MV-4-11 (cell line): ENCODE data around the gene CRK.

Experiments used
- DNase-seq: peaks from one replicate; lab custom pipeline; 2025; lab: John Stamatoyannopoulos, UW

The CRK gene

GRCh38 chr17:1455797-1456599, at the start of gene CRK:
TSS of gene CRK (minus strand) at chr17:1456232. CDS start at chr17:1456117, 115 bp downstream.
- peak; percentile 89 for DNase-seq

- DNase-seq, result no peak
These were observed 49.6 kb upstream of the CRK start for GRCh38 chr17:1505586-1505985.

GRCh38 chr17:1504866-1505265, 48.8 kb upstream of the CRK start:
- no peak for DNase-seq

DNA sequence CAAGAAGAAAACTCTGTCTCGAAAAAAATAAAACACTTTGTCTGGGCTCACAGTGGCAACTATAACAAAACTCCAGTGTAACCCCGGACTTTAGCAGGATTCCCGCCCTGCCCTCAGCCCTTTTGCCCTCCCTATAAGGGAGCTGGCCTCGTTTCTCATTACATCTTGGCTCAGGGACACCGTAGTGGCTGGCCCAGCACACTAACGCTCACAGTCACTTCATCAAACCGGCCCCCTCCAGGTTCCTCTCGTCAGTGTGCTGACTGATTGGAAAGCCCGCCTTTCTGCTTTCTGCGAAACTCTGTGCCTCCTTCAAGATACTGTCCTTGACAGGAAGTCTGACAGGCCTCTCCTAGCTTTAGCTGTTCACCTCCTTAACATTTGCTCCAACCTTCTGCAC, 47.7 kb upstream of the CRK start:
- DNase-seq, result no peak

DNA sequence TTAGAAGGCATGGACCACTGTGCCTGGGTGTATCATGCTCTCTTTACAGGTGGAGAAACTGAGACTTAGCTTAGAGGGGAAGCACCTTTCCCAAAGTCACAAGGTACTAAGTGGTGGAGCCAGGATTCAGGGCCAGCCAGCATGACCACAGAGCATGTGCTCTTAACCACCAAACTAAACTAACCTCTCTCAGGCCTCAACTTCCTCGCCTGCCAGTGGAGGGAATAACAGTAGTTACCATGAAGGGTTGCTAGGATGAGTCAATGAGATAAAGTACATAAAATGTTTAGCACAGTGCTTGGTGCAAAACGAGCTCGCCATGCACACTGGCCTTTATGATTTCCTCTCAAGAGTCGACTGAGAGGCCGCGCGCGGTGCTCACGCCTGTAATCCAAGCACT, 42.8 kb upstream of the CRK start:
- peak; percentile 77 for DNase-seq

- no peak for DNase-seq
These were observed 42.2 kb upstream of the CRK start for GRCh38 chr17:1498233-1498632.

- no peak for DNase-seq
These were observed 41.8 kb upstream of the CRK start for GRCh38 chr17:1497831-1498230.

- no peak for DNase-seq
These were observed 40.8 kb upstream of the CRK start for GRCh38 chr17:1496869-1497268.

DNA sequence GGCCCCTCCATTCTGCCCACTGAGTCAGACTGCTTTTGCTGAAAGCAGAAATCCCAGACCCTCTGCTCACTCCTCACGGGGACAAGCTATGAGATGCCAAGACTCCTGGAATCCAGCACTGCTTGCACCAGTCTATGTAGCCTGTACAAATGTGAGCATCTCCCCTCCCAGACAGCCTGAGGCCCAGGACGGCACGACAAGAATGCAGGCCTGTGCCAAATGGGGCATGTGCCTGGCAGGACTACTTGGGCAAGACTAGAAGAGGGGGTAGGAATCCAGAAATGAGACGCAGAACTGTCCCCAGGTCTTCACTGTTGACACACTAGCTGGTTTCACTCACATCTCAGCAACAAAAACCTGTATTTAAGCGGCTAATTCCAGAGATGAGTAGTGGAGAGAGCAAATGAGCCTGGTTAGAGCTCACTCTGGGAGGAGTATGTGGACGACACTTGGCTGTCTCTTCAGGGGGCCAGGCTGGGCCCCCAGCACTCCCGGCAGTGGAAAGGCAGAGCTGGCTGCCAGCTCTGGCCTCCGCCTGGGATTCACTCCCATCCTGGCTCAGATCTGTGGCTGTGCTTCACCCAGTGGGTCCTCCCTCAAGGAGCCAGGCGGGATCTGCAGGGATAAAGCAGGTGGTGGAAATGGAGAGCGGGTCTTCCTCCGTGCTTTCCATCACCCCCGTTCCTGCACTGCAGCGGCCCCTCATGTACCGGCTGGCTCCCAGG, 39.4 kb upstream of the CRK start:
- DNase-seq, result no peak

GRCh38 chr17:1494736-1495253, 38.8 kb upstream of the CRK start:
- DNase-seq, result no peak

DNA sequence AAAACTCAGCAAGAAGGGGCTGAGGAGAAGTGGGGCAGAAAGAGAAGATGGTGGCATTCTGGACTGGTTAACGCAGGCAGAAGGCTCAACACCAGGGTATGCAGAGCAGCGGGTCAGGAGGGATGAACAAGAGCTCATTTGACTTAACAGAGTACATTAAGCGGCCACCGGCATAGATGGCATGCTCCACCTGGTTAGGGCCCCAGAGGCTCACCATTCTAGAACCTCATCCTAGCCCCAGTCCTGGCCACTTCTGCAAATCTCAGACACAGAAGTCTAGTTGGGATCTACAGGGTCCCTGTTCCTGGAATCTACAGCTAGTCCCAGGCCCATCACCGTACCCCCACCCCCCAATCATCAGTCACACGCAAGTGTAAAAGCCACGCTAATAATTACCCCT, 38.2 kb upstream of the CRK start:
- DNase-seq, result no peak

- DNase-seq, result no peak
These were observed 37.4 kb upstream of the CRK start for GRCh38 chr17:1493291-1493980.

DNA sequence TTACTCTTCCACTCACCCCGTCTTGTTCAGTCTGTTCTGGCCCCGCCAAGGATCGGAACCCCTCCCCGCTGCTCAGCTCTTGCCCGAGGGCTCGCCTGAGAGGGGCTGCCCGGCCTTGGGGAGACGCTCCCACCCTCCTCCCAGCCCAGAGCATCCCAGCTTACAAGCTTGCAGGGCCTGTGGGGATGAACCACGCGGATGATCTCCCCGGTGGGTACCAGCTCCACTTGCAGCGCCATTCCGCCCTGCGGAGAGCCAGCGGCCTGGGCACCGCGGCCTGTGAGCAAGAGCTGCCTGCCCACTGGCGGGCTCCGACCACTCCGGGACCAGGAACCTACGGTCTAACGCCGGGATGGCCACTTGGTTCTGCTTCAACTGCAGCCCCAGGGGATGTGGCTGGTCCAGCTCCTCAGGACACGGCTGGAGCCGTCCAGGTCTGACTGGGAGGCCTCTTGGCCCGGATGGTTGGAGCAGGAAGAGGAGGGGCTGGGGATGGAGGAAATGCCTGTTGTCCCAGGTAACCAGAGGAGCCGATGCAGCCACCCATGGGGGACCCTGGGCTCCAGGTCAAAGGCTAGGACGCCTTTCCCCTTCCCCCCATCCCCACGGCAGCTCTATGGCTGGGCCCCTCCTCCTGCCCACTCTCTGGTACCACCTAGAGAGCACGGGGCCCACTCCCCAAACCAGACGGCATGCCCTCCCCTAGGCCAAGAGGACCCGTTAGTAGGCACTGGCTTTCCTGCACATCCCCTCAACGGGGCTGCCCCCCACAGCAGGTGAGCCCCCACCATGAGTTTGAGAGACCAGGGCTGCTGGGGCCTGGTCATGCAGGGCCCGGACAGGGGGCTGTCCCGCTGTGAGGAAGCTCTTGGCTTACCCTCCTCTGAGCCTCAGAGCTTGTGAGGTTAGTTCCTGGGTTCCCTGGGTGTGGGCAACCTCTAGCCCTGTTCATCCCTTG, 36.5 kb upstream of the CRK start, which contains the start of gene MYO1C:
TSS of gene MYO1C (minus strand) at position 438 of the 958 bp plus-strand sequence. CDS start at position 239, 199 bp downstream.
- DNase-seq, result no peak

DNA sequence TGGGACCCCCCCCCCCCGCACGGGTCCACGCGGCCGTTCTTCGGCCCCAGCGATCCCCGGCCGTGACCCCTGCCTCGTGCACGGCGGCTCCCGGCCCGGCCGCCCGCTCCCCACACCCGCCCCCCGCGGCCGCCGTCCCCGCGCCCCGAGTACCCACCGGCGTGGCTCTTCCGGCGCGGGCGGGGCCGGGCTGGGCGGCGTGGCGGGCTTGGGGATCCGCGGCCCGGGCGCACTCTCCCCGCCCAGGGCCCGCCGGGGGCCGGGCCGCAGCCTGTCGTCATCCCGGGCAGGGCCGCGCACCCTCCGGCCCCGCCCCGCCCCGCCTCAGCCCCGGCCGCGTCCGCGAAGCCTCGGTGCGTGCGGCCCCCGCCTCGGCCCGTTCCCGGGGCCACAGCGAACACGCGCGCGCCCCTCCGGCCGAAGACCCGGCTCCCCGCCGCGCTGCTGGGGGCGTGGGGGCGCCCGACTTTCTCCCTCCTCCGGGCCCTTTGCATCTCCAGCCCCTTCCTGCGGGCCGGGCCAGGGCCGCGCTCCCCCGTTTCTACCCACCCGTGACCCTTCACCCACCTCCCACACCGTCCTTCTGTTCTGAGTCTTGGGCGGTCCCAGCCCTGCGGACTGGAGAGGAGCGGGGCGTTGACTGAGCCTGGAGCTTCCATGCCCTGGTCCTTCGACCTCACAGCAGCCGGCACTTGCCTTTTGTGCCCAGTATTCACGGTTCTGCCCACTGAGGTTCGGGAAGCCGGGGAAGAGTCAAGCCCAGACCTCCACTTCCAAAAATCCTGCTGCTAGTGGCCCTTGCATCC, 35.6 kb upstream of the CRK start:
- peak; percentile 7 for DNase-seq

DNA sequence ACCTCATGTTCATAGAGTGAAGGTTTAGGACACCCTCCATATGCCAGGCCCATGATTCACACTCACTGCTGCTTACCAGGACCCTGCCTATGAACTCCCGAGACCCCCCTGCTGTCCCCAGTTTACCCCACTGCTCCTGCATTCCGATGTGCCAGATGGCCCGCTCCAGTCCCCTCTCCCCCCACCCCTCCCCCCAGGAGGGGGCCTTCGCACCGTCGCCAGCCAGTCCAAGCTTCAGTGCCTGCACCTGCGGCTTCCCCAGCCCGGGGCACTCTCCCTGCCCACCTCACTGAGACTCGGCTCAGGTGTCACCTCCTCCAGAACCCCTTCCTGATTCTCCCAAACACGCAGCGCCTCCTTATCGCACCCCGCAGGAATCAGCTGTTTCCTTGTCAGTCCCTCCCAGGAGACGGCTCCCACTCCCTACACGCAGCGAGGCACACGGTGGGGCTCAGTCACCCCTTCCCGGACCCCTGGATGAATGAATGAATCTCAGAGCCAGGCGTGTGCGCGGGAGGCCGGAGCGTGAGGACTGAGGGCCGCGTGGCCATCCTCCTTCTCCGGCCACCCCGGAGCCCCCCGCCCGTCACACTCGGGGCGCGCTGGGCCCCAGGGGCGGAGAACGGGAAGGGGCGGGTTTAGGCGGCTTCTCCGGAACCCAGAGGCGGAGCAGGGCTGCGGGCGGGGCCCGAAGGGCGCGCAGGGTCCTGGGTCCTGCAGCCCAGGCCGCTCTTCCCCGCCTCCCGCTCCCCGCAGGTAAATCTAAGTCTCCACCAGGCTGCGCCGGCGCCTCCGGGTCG, 34.8 kb upstream of the CRK start:
- DNase-seq, result peak; percentile 37

GRCh38 chr17:1488826-1489270, 32.8 kb upstream of the CRK start:
- no peak for DNase-seq

DNA sequence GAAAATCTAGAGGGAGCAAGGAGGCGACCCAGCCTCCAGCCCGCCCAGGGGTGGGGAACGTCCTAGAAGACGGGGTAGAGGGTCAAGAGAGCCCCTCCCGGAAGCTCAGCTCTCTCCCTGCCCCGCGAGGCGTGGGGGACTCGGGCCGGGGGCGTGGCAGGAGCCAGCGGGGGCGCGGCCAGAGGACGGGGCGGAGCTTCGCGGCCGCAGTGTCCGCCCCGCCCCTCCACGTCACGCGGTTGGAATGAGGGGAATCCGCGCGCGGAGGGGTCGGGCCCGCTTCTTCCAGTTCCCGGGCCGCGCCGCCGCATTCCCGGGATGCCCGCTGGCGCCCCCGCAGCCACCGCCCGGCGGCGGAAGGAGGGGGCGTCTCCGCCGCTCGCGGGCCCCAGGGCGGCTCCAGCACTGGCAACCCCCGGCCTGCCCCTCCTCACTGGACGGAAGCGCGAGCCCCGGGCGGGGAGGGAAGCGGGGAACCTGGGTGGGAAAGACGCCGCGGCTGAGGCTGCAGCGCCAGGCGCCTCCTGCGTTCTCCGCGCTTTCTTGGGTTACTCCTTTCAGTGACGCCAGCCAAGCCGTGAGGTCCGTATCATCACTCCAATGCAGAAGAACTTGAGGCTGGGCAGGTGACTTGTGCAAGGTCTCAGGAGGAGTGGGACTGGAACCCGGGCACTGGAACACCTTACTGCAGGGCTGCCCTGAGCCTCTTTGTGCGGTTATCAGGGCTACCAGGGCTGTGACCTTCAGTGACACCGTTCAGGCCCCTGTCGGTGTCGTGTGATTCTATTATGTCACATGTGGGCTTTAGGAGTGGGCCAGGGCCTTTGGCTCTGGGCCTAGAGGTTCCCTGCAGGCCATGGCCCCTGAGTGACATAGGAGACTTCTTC, 32.1 kb upstream of the CRK start:
- DNase-seq, result peak; percentile 43
